Measurements from ENCODE around the gene LRCH3.
"Not testable (repeated sequence)": the region's sequence is repeated elsewhere in the genome, so short reads cannot be mapped to it uniquely, and the experiment has no call there.

The LRCH3 gene

GRCh38 chr3:197837282-197837681 is 46.2 kb downstream of the LRCH3 start:
- DNase-seq: no peak

DNA sequence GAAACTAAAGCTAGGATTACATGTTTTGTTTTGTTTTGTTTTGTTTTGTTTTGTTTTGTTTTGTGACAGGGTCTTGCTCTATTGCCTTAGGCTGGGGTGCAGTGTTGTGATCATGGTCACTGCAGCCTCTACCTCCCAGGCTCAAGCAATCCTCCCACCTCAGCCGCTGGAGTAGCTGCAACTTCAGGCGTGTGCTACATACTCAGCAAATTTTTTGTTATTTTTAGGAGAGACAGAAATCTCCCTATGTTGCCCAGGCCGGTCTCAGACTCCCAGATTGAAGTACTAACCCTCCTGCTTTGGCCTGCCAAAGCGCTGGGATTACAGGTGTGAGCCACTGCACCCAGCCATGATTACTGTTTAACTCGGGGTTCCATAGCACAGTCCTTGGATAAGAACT is 50.7 kb downstream of the LRCH3 start:
- DNase-seq: no peak

DNA sequence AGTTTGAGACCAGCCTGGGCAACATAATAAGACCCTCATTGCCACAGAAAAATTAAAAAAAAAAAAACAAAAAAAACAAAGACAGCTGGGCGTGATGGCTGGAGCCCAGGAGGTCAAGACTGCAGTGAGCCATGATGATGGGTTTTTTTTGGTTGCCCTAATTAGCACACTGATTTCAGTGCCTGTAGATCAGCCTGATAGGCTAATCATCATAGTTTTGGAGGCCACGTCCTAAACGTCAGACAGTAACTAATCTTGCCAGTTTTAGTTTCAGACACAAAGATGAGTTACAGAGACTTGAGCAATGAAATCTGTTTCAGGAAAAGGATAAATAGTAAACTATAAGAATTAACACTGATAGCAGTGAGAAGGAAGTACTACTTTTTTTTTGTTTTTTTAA is 55.4 kb downstream of the LRCH3 start:
- DNase-seq: no peak

GRCh38 chr3:197847866-197848401 is 56.9 kb downstream of the LRCH3 start:
- no peak for DNase-seq

DNA sequence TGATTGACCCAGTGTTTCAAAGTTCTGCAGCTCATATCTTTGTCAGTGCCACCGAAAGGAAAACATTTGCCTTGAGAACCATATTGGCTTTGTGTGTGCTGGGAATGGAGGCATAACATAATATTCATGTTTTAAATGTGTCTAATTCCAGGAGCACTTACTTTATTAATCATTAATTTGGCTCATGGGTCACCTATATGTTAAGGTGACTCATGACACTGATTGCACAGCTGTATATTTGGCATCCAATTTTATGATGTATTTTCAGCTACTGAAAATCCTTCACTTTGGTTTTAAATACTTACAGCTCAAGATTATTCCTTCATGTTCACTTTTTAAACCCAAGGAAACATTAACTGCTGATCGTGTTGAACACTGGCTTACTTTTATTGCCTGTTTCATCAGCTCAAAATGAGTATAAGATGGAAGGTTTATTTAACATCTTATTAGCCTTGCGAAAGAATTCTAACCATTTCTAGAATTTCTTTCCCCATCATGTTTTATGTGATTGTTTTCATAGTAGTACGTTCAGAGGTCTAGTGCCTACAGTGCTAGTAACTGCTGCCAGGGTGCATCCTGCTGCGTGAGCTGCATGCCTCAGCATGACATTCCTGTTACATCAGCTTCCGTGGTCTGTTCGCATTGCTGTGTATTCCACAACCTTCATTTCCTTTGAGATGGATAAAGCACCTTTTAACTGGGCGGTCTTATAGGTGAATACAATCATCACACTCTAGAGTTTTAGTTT is 63.7 kb downstream of the LRCH3 start:
- no peak for DNase-seq

DNA sequence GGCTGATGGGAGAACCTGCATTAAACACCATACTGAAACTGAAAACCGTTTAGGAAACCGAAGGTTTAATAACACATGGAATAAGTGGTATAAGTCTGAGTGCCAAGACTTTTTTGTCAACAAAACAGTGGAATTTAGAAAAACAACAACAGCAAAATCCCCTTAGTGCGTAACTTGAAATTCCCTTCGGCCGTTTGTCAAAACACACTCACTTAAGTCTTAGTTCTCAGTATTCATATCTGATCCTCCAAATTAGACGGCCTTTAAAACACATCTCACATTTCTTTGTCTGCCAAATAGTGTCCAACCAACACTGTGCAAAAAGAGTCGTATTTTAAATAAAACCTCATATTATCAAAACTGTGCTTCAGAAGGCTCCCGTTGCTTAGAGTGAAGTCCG is 64.5 kb downstream of the LRCH3 start:
- no peak for DNase-seq

GRCh38 chr3:197856199-197856816 is 65.3 kb downstream of the LRCH3 start:
- no peak for DNase-seq

DNA sequence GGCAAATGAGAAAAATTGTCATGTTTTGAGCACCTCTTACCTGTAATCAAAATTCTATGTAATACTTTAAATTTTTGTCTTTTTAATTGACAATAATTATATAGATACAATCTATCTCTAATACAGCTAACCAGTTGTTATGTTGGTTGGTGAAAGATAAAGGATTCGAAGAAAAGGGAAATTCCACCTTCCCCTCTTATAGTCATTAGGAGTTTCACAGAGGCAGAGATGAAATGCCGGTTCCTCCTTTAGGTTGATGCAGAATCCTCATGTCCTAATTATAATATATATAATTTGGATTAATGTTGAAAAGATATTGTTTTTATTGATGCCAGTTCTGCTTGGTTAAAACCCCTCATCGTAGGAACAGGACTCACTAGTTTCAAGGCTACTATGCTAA is 67.1 kb downstream of the LRCH3 start:
- DNase-seq: no peak

- DNase-seq: no peak
Measured at GRCh38 chr3:197858598-197858997, 67.5 kb downstream of the LRCH3 start.

- DNase-seq: no peak
Measured at GRCh38 chr3:197866035-197866434, 75.0 kb downstream of the LRCH3 start.

DNA sequence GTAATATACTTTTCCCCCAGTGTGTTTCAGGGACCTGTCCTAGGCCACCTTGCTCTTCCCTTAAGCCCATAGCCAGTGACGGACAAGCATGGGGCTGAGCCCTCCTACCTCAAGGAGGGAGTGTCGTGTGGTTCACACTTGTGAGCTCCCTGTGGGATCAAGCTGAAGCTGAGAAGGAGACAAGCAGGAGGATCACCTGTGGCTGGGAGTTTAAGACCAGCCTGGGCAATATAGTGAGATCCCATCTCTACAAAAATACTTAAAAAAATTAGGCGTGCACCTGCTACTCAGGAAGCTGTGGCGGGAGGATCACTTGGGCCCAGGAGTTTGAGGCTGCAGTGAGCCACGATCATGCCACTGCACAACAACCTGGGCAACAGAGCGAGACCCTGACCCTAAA is 82.3 kb downstream of the LRCH3 start:
- DNase-seq: no peak

- DNase-seq: no peak
Measured at GRCh38 chr3:197874064-197874463, 83.0 kb downstream of the LRCH3 start.

DNA sequence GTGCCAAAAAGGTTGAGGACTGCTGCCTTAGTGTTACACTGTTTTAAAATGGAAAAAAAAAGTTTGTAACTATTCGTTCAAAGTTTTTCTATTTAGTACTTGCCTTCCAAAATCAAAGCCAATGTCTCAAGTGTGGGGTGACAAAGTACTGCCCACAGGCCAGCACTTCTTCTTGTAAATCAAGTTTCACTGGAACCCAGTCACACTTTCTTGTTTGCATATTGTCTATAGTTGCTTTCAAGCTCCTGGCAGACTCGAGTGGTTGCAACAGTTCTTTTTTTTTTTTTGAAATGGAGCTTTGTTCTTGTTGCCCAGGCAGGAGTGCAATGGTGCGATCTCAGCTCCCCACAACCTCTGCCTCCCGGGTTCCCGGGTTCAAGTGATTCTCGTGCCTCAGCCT is 83.6 kb downstream of the LRCH3 start:
- DNase-seq: no peak

- DNase-seq: no peak
Measured at GRCh38 chr3:197877902-197878301, 86.8 kb downstream of the LRCH3 start.

GRCh38 chr3:197878427-197878826 is 87.4 kb downstream of the LRCH3 start:
- DNase-seq: no peak

- no peak for DNase-seq
Measured at GRCh38 chr3:197880491-197881269, 89.6 kb downstream of the LRCH3 start.

DNA sequence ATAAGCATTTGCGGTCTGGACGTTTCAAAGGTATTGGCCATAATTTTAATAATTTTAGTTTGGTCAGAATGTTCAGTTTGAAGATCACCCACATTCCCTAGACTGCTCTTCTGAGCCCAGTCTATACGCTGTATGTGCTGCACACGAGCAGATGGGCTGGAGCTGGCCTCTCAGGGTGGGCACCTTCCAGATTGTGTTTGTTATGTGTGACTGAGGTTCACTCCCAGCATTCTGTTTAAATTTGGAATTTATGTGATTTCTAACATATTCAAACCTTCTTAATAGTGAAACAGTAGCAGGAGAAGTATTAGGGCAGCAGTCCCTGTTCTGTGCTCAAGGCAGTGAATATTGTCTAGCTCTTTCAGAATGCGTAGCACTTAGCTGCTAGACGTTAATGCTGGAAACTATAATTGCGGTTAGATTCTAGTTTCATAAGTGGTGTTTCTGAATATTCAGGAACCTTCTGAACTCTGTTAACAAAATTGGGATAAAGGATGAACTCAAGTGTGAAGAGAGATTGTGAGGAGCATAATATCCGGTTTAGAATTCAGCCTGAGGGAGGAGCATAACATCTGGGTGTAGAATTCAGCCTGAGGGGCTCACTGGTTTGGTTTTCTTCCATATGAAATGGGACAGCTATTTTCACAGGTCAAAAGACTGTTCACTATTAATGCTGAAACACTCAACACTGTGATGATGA is 90.4 kb downstream of the LRCH3 start:
- no peak for DNase-seq

GRCh38 chr3:197881970-197882338 is 90.9 kb downstream of the LRCH3 start:
- no peak for DNase-seq

GRCh38 chr3:197882586-197882985 is 91.5 kb downstream of the LRCH3 start:
- DNase-seq: no peak

- DNase-seq: no peak
Measured at GRCh38 chr3:197883541-197883940, 92.5 kb downstream of the LRCH3 start.

GRCh38 chr3:197884330-197884729 is 93.3 kb downstream of the LRCH3 start:
- not testable (repeated sequence) for DNase-seq

GRCh38 chr3:197886052-197886451 is 95.0 kb downstream of the LRCH3 start:
- not testable (repeated sequence) for DNase-seq

GRCh38 chr3:197887430-197888053 is 96.5 kb downstream of the LRCH3 start:
- not testable (repeated sequence) for DNase-seq

All from activated T-cell treated with anti-CD3 and anti-CD28 coated beads, Interleukin-2, amount 50 U/mL, for 1 hour (primary cell).